HEK293 (cell line): Measurements from ENCODE around the gene TFDP1.

Experiments used
- CTCF ChIA-PET: fragments of 350-600 bp; formaldehyde crosslinking; extraction: SDS; loops from one replicate; lab custom pipeline; 2021; ENCODE audit warnings: antibody characterized with exemption; lab: Yijun Ruan, JAX
- POLR2A ChIA-PET: fragments of 300-600 bp; formaldehyde crosslinking; extraction: SDS; loops from one replicate; lab custom pipeline; 2020; ENCODE audit warnings: antibody characterized with exemption, inconsistent platforms; lab: Yijun Ruan, JAX
- H3K27ac ChIP-seq: fragments of 200-500 bp; sonication (Bioruptor generic); 2 replicates; pipeline ENCODE4 v1.5.1; 2014; ENCODE audit warnings: low read depth, low read length, control low read depth, inconsistent platforms; ENCODE audit errors: extremely low read depth
- H3K36me3 ChIP-seq, 2 experiments: fragments of 200-500 bp in 1 of 2; sonication (Bioruptor generic) in 1 of 2; 1 replicate in 1 of 2; 2 replicates in 1 of 2; pipeline ENCODE4 v1.5.1; 2014 to 2017; ENCODE audit warnings: inconsistent platforms in 2 of 2, low read length in 2 of 2; ENCODE audit not compliant: control insufficient read depth in 2 of 2, insufficient read depth in 1 of 2
- H3K4me1 ChIP-seq: fragments of 200-500 bp; sonication (Bioruptor generic); 2 replicates; pipeline ENCODE4 v1.5.1; 2014; ENCODE audit warnings: mild to moderate bottlenecking, low read length, inconsistent platforms; ENCODE audit not compliant: control insufficient read depth, insufficient read depth
- H3K4me3 ChIP-seq: 2 replicates; pipeline ENCODE4 v1.5.1; 2011; ENCODE audit warnings: low read depth, mild to moderate bottlenecking, control low read depth, low read length, moderate library complexity
- H3K9me3 ChIP-seq: fragments of 200-500 bp; sonication (Bioruptor generic); 2 replicates; pipeline ENCODE4 v1.5.1; 2014; ENCODE audit warnings: low read depth, low read length, inconsistent platforms; ENCODE audit not compliant: control insufficient read depth, insufficient read depth
- GFI1B ChIP-seq: fragments of 450-650 bp; formaldehyde crosslinking; IDR thresholded peaks from 2 replicates; pipeline ENCODE4 v1.5.1; 2016; ENCODE audit warnings: missing biosample characterization, missing genetic modification characterization
- GLIS2 ChIP-seq: fragments of 450-650 bp; formaldehyde crosslinking; IDR thresholded peaks from 2 replicates; pipeline ENCODE4 v1.5.1; 2016; ENCODE audit warnings: missing biosample characterization, missing genetic modification characterization
- IKZF3 ChIP-seq: fragments of 450-650 bp; IDR thresholded peaks from 2 replicates; pipeline ENCODE4 v1.5.0; 2018; ENCODE audit warnings: missing biosample characterization, mild to moderate bottlenecking, missing genetic modification characterization, moderate library complexity
- KLF10 ChIP-seq: fragments of 450-650 bp; IDR thresholded peaks from 2 replicates; pipeline ENCODE4 v1.5.1; 2018; ENCODE audit warnings: missing biosample characterization, mild to moderate bottlenecking, missing genetic modification characterization
- MYNN ChIP-seq: fragments of 450-650 bp; formaldehyde crosslinking; IDR thresholded peaks from 2 replicates; pipeline ENCODE4 v1.5.1; 2016; ENCODE audit warnings: missing biosample characterization, missing genetic modification characterization, borderline replicate concordance
- PRDM10 ChIP-seq: fragments of 450-650 bp; formaldehyde crosslinking; IDR thresholded peaks from 2 replicates; pipeline ENCODE4 v1.5.1; 2016; ENCODE audit warnings: missing biosample characterization, missing genetic modification characterization
- SP7 ChIP-seq: fragments of 450-650 bp; formaldehyde crosslinking; IDR thresholded peaks from 2 replicates; pipeline ENCODE4 v1.5.1; 2016; ENCODE audit warnings: missing biosample characterization, missing genetic modification characterization
- ZBTB48 ChIP-seq: fragments of 450-650 bp; formaldehyde crosslinking; IDR thresholded peaks from 2 replicates; pipeline ENCODE4 v1.5.1; 2016; ENCODE audit warnings: missing biosample characterization, missing genetic modification characterization
- ZFP41 ChIP-seq: fragments of 450-650 bp; formaldehyde crosslinking; IDR thresholded peaks from 2 replicates; pipeline ENCODE4 v1.5.1; 2016; ENCODE audit warnings: missing biosample characterization, missing genetic modification characterization, borderline replicate concordance
- ZNF426 ChIP-seq: fragments of 450-650 bp; formaldehyde crosslinking; IDR thresholded peaks from 2 replicates; pipeline ENCODE4 v1.5.1; 2017; ENCODE audit warnings: missing biosample characterization, missing genetic modification characterization, mild to moderate bottlenecking, inconsistent platforms, moderate library complexity
- ZNF433 ChIP-seq: fragments of 450-650 bp; formaldehyde crosslinking; IDR thresholded peaks from 2 replicates; pipeline ENCODE4 v1.5.1; 2016; ENCODE audit warnings: missing biosample characterization, missing genetic modification characterization, low read depth
- ZNF555 ChIP-seq: fragments of 450-650 bp; formaldehyde crosslinking; conservative IDR thresholded peaks from 2 replicates; pipeline ENCODE4 v1.5.1; 2017; ENCODE audit warnings: missing biosample characterization, mild to moderate bottlenecking, missing genetic modification characterization, inconsistent platforms
- ZNF585B ChIP-seq: fragments of 450-650 bp; formaldehyde crosslinking; IDR thresholded peaks from 2 replicates; pipeline ENCODE4 v1.5.1; 2016; ENCODE audit warnings: missing biosample characterization, missing genetic modification characterization
- ZSCAN16 ChIP-seq: fragments of 450-650 bp; formaldehyde crosslinking; IDR thresholded peaks from 2 replicates; pipeline ENCODE4 v1.5.1; 2016; ENCODE audit warnings: missing biosample characterization, missing genetic modification characterization
- TF ChIP-seq, protein P1 (sequence below): fragments of 450-650 bp; formaldehyde crosslinking; IDR thresholded peaks from 2 replicates; pipeline ENCODE4 v1.5.1; 2017; ENCODE audit warnings: missing biosample characterization, missing genetic modification characterization
- TF ChIP-seq, protein P2 (sequence below): sonication (generic); formaldehyde crosslinking; IDR thresholded peaks from 2 replicates; pipeline ENCODE4 v1.8.1; 2022; ENCODE audit warnings: mild to moderate bottlenecking, moderate library complexity, missing genetic modification reagents

Gene TFDP1

DNA sequence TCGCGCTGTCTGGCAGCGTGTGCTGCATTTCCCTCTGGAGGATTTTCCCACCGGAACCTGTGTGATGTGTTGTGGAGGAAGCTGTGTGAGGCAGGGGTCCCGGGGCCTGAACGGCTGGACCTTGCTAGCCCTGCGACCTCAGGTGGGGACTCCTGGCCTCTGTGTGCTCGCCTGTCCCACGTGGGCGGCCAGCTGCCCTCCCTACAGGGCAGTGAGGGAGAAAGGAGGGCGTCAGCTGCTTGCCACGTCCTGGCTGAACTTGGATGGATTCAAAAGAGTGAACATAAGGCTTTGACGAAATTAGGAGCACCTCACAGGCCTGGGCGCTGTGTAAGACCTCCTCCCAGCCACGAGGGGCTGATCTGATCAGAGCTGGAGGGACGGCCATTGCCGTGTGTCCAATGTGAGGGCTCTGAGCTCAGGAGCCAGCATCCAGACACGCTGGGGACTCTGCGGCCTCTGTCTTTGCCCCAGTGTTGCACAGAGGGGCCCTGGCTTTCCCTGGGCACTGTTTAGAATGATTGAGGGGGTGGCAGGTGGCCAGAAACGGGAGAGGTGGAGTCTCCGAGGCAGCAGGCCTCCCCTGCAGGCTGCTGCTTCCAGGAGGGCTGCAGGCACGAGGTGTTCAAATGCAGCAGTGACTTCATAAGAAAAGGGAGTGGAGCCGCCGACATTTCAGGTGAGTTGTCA lies 13.0 kb downstream of the TFDP1 start (continued):
- TF ChIP-seq IKZF3 (tag by site-specific recombination) (no peak), KLF10 (tag by site-specific recombination) (no peak), PRDM10 (tag by site-specific recombination) (no peak), ZSCAN16 (tag by site-specific recombination) (no peak)

DNA sequence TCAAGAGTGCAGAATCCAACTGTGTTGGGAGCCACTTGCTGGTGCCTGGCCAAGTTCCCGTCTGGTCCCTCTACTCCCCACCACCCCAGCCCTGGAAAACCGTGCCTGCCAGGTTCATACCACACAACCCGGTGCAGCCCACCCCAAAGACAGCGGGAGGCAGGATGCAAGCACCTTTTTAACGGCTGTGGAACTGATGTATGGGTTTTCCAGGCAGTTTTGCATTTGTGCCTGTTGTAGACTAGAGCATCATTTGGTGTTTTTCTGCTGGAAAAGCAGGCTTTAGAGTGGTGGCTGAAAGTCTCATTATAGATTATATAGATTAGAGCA lies 13.5 kb downstream of the TFDP1 start:
- TF ChIP-seq SP7 (tag by site-specific recombination) (no peak), MYNN (tag by site-specific recombination) (no peak), ZNF426 (tag by site-specific recombination) (no peak), GFI1B (tag by site-specific recombination) (no peak)
- Histone ChIP-seq H3K4me1 (no peaks in the 10 kb centered on the region; the same call in 1 of the 2 replicates), H3K36me3 (peaks cover 0 to 76% of the 10 kb centered on the region in 2 experiments; a peak in 1 of 3 replicates), H3K27ac (no peak overlapping the region), H3K4me3 (no peak overlapping the region), H3K9me3 (no peaks in the 10 kb centered on the region)
- ChIA-PET POLR2A (no interaction called here), CTCF (no interaction called here)

GRCh38 chr13:113598481-113598880 lies 13.9 kb downstream of the TFDP1 start:
- Histone ChIP-seq H3K36me3 (peaks cover 0 to 75% of the 10 kb centered on the region in 2 experiments; a peak in 1 of 3 replicates), H3K27ac (no peak overlapping the region), H3K4me1 (no peaks in the 10 kb centered on the region; the same call in 1 of the 2 replicates), H3K4me3 (no peak overlapping the region), H3K9me3 (no peaks in the 10 kb centered on the region)
- ChIA-PET POLR2A (no interaction called here), CTCF (no interaction called here)
- TF ChIP-seq ZFP41 (tag by site-specific recombination) (no peak), ZNF585B (tag by site-specific recombination) (no peak), ZNF433 (tag by site-specific recombination) (no peak), GLIS2 (tag by site-specific recombination) (no peak), ZBTB48 (tag by site-specific recombination) (no peak), ZNF555 (tag by site-specific recombination) (no peak)
- TF ChIP-seq, protein P1, sequence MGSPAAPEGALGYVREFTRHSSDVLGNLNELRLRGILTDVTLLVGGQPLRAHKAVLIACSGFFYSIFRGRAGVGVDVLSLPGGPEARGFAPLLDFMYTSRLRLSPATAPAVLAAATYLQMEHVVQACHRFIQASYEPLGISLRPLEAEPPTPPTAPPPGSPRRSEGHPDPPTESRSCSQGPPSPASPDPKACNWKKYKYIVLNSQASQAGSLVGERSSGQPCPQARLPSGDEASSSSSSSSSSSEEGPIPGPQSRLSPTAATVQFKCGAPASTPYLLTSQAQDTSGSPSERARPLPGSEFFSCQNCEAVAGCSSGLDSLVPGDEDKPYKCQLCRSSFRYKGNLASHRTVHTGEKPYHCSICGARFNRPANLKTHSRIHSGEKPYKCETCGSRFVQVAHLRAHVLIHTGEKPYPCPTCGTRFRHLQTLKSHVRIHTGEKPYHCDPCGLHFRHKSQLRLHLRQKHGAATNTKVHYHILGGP (tag by site-specific recombination) = no peak
- TF ChIP-seq, protein P2, sequence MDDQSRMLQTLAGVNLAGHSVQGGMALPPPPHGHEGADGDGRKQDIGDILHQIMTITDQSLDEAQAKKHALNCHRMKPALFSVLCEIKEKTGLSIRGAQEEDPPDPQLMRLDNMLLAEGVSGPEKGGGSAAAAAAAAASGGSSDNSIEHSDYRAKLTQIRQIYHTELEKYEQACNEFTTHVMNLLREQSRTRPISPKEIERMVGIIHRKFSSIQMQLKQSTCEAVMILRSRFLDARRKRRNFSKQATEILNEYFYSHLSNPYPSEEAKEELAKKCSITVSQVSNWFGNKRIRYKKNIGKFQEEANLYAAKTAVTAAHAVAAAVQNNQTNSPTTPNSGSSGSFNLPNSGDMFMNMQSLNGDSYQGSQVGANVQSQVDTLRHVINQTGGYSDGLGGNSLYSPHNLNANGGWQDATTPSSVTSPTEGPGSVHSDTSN = no peak
